NCI-H2171 (cell line): ENCODE data around the gene NCBP2L.
"Not testable (repeated sequence)": the region's sequence is repeated elsewhere in the genome, so short reads cannot be mapped to it uniquely, and the experiment has no call there.

Source experiments
- DNase-seq: peaks from one replicate; lab custom pipeline; 2025; lab: John Stamatoyannopoulos, UW

The NCBP2L gene

GRCh38 chrX:107810053-107810452 lies 32.5 kb downstream of the NCBP2L start:
- not testable (repeated sequence) for DNase-seq

- DNase-seq = no peak
Measured at GRCh38 chrX:107818900-107819521, 41.5 kb downstream of the NCBP2L start.

- DNase-seq = no peak
Measured at GRCh38 chrX:107823042-107823441, 45.5 kb downstream of the NCBP2L start.

- DNase-seq = no peak
Measured at GRCh38 chrX:107823456-107823855, 45.9 kb downstream of the NCBP2L start.

GRCh38 chrX:107825698-107826237 lies 48.2 kb downstream of the NCBP2L start, which contains the start of gene MID2:
MID2 (plus strand) TSS chrX:107825866; CDS start chrX:107826427, 561 bp downstream.
- DNase-seq = peak; percentile 17

GRCh38 chrX:107826238-107827029 lies 48.9 kb downstream of the NCBP2L start:
- peak; percentile 8 for DNase-seq

GRCh38 chrX:107827030-107827831 lies 49.7 kb downstream of the NCBP2L start:
- DNase-seq = no peak

- no peak for DNase-seq
Measured at GRCh38 chrX:107827852-107828251, 50.3 kb downstream of the NCBP2L start.

GRCh38 chrX:107829878-107830277 lies 52.3 kb downstream of the NCBP2L start:
- no peak for DNase-seq

GRCh38 chrX:107831071-107831730 lies 53.7 kb downstream of the NCBP2L start:
- no peak for DNase-seq

- DNase-seq = no peak
Measured at GRCh38 chrX:107834275-107835201, 57.0 kb downstream of the NCBP2L start.

- DNase-seq = no peak
Measured at GRCh38 chrX:107836958-107837357, 59.4 kb downstream of the NCBP2L start.

- no peak for DNase-seq
Measured at GRCh38 chrX:107840971-107841370, 63.4 kb downstream of the NCBP2L start.

GRCh38 chrX:107842715-107843400 lies 65.3 kb downstream of the NCBP2L start:
- DNase-seq = no peak
